A549 treated with AZD9567 at 1 μM for 4 hours (cell line): ENCODE data around the gene DNASE1. TPM values are rescaled to one million over a fixed set of nuclear protein-coding genes. Genes with fewer than 3 reads are reported as not detected.

Experiments used
- total RNA-seq: library from RNA; stranded (reverse); fragments of 200-300 nt; extraction: Qiagen RNA extraction; gene quantifications from 5 replicates; pipeline ENCODE4 v1.2.3, GENCODE V29; 2022; ENCODE audit not compliant: insufficient read depth

DNASE1 gene
- 0.88 to 4.5 TPM (median 4.5 TPM) in 5 replicates for total RNA-seq

DNA sequence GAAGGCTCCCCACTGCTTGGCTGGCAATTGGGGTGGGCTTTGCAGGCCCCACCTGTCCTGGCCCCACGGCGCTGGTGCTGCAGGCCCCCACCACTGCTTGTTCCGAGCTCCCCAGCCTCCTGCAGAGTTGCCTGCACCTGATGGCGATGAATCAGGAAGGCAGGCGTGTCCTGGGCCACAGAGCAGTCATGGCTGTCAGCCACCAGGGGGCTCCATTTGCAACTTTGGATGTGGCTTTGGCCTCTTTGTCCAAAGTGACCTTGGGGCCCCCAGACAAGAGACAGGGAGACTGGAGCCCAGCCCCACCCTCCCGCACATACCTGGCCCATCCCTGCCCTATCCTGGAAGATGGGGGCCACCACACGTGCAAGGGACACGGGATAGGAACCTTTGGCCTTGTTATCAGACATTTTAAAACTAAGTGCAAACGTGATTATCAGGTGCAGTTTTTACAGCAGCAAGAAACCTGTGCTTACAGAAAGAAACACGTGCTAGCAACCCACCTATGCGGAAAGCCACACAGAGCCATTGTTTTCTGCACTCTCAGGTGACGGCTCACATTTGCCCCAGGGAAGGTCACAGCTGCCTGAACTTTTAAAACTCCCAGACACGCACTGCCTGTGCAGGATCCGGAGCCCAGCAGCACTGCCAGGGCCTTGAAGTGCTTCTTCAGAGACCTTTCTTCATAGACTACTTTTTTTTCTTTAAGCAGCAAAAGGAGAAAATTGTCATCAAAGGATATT lies at the start of gene DNASE1:
DNASE1 (plus strand) TSS at position 443 of the 743 bp plus-strand sequence. CDS start 683 bp downstream, outside the sequence.

DNA sequence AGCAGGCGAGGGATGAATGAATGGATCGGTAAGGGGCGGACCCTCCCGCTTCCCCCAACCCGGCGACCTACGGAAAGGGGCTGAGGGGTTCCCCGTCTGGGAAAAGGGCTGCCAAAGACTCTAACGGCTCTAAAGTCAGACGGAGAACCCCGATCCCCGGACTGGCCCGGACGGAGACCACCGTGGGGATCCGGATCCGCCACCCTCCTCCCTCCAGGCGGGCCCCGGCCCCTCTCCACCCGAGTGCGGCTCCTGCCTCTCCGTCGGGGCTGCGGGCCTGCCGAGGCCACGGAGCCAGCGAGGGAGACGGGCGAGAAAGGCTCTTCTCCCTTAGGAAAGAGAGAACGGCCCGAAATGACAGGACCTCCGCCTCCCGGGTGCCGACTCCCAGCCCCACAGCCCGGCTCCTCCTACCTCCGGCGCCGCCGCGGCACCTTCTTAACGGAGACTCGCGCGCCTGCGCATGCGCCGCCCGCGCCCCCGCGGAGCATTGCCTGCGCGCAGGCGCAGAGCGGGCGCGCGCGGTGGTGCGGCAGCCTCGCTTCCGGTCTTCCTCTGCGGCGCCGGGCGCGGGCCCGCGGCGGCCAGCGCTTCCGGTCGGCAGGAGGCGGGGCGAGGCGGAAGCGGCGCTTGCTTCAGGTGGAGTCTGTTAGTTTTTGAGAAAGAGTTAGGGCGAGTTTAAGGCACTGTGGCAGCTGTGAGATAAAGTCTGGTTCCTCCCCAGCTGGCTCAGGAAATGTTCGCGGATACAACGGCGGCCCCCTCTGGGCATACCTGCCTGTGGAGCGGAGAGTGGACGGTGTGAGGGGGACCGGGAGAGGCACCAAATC lies 43.1 kb upstream of the DNASE1 start, which contains the start of gene SLX4:
SLX4 (minus strand) TSS at position 461 of the 830 bp plus-strand sequence. CDS start 2,642 bp downstream, outside the sequence.

Other genes with a start within 250 kb of the DNASE1 start
- 0.45 to 1.2 TPM (median 1.0 TPM) in 5 replicates for gene ZNF597, start 211.2 kb upstream of the DNASE1 start, total RNA-seq
- gene NAA60, start 211.0 kb upstream of the DNASE1 start, total RNA-seq = 48.4 to 51.9 TPM (median 50.8 TPM) in 5 replicates
- not detected in 5 replicates for gene C16orf90, start 159.2 kb upstream of the DNASE1 start, total RNA-seq
- gene CLUAP1, start 153.7 kb upstream of the DNASE1 start, total RNA-seq = 19.3 to 22.3 TPM (median 20.9 TPM) in 5 replicates
- 0.01 to 0.10 TPM (median 0.03 TPM) in 4 of 5 replicates, not detected in the other for gene NLRC3, start 77.3 kb upstream of the DNASE1 start, total RNA-seq
- 1.8 to 5.5 TPM (median 5.2 TPM) in 5 replicates for gene SLX4, start 43.1 kb upstream of the DNASE1 start, total RNA-seq
- 129 to 171 TPM (median 145 TPM) in 5 replicates for gene TRAP1, start 62.8 kb downstream of the DNASE1 start, total RNA-seq
- gene CREBBP, start 226.0 kb downstream of the DNASE1 start, total RNA-seq = 11.9 to 16.4 TPM (median 15.9 TPM) in 5 replicates